CD4-positive, alpha-beta T cell (primary cell): Measurements from ENCODE around the gene PPP5C. TPM values are rescaled to one million over a fixed set of nuclear protein-coding genes. Genes with fewer than 3 reads are reported as not detected.

Source experiments
- ATAC-seq: fragments of 200-7000 bp; cut with Tn5 transposase; one replicate; pipeline ENCODE4 v1.10.0; 2022; ENCODE audit warnings: mild to moderate bottlenecking; ENCODE audit not compliant: poor library complexity
- CTCF ChIA-PET: fragments of 350-600 bp; sonication (Branson Sonifier 250); formaldehyde crosslinking; loops from one replicate; lab custom pipeline; 2021; ENCODE audit warnings: antibody characterized with exemption, inconsistent platforms; lab: Charles Lee
- POLR2A ChIA-PET: fragments of 350-600 bp; sonication (Branson Sonifier 250); formaldehyde crosslinking; loops from one replicate; lab custom pipeline; 2021; ENCODE audit warnings: antibody characterized with exemption, inconsistent platforms; lab: Charles Lee
- DNase-seq, 14 experiments: peaks; one replicate each; pipeline ENCODE4 v3.0.0-alpha.2; 2013 to 2020; ENCODE audit warnings: mixed read lengths in 2 of 14
- H3K27ac ChIP-seq, 2 donors: one replicate each; pipeline versions ENCODE4 v1.5.1 to v1.7.0; 2013; ENCODE audit warnings: low read length in 2 of 2, low read depth in 1 of 2, mild to moderate bottlenecking in 1 of 2
- H3K27me3 ChIP-seq, 2 experiments: 1 replicate in 1 of 2; 2 replicates in 1 of 2; pipeline versions ENCODE4 v1.6.1 to v1.7.0; 2013; ENCODE audit warnings: low read length in 2 of 2, control low read depth in 1 of 2, mild to moderate bottlenecking in 1 of 2, moderate library complexity in 1 of 2; ENCODE audit not compliant: insufficient read depth in 2 of 2, control insufficient read depth in 1 of 2
- H3K36me3 ChIP-seq: one replicate; pipeline ENCODE4 v1.6.1; 2013; ENCODE audit warnings: low read length, control low read depth; ENCODE audit not compliant: insufficient read depth
- H3K4me1 ChIP-seq: one replicate; pipeline ENCODE4 v1.6.1; 2013; ENCODE audit warnings: low read length, control low read depth; ENCODE audit not compliant: insufficient read depth
- H3K4me3 ChIP-seq: one replicate; pipeline ENCODE4 v1.5.1; 2013; ENCODE audit warnings: mild to moderate bottlenecking, low read length, moderate library complexity
- H3K9me3 ChIP-seq, 2 experiments: 1 replicate in 1 of 2; 2 replicates in 1 of 2; pipeline versions ENCODE4 v1.6.1 to v1.7.0; 2013; ENCODE audit warnings: low read length in 2 of 2, mild to moderate bottlenecking in 2 of 2, control low read depth in 1 of 2, moderate library complexity in 1 of 2; ENCODE audit not compliant: control insufficient read depth in 1 of 2, insufficient read depth in 1 of 2
- H3K27ac Mint-ChIP-seq: one replicate; pipeline ENCODE4 v1.8.0; 2020; ENCODE audit warnings: mixed read lengths
- H3K27me3 Mint-ChIP-seq: one replicate; pipeline ENCODE4 v1.8.0; 2021; ENCODE audit warnings: mixed read lengths
- H3K36me3 Mint-ChIP-seq: one replicate; pipeline ENCODE4 v1.8.0; 2021; ENCODE audit warnings: low read depth, mixed read lengths
- H3K4me1 Mint-ChIP-seq: one replicate; pipeline ENCODE4 v1.8.0; 2021; ENCODE audit warnings: low read depth, mixed read lengths
- H3K4me3 Mint-ChIP-seq: one replicate; pipeline ENCODE4 v1.8.0; 2020; ENCODE audit warnings: mild to moderate bottlenecking, mixed read lengths
- H3K9me3 Mint-ChIP-seq: one replicate; pipeline ENCODE4 v1.8.0; 2020; ENCODE audit warnings: mixed read lengths
- intact Hi-C, 2 experiments: fragments of 100-400 bp; cut with DNase I in 1 of 2; cut with micrococcal nuclease in 1 of 2; formaldehyde crosslinking; loops; one replicate each; pipeline versions ENCODE4 v1.15.1 to v1.9.0; 2023 to 2025; cut with DNase I, micrococcal nuclease
- total RNA-seq, 174 experiments: library from RNA in 2 of 174; stranded (reverse) in 2 of 174; gene quantifications; one replicate each; pipeline ENCODE4 v1.2.3 and lab custom pipeline; 2021 to 2026
- TF ChIP-seq, protein P1 (sequence below): fragments of 200-600 bp; IDR thresholded peaks from one replicate; pipeline ENCODE4 v1.8.0; 2022; ENCODE audit warnings: antibody characterized with exemption, mild to moderate bottlenecking

The PPP5C gene
- total RNA-seq, 2 experiments from 2014 or later: 18.9 to 20.2 TPM

DNA sequence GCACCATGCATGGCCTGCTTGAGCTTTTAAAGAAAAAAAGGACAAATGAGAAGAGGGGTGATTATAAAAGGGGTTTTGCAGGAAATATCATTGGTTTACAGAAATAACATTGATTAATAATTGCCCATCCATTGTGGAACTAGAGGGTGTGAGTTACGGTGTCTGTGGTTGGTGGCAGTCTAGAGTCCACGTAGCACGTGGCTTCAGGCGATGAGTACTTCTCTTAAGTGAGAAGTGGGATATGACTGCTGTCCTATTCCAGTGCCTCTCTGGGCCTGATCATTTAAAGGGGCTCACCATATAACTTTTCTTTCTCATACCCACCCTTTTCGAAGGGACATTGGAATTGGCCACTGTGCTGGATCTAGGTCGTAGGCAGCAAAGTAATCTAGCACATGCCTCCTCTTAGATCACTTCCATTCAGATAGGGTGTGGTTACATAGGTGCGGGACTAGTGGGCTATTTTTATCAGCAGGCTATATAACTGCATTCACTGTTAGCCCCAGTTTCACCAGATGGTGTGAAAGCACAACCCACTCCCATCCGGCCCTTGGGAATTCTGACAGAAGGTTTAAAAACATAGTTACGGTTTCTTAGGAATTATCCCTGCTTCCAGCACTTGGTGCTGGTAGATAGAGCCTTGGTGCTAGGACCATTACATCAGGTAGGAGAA lies 19.9 kb downstream of the PPP5C start:
- Mint-ChIP-seq H3K4me3 (no peak overlapping the region), H3K36me3 (peaks cover 55% of the 10 kb centered on the region), H3K27me3 (no peaks in the 10 kb centered on the region), H3K9me3 (no peaks in the 10 kb centered on the region), H3K4me1 (peaks cover 31% of the 10 kb centered on the region), H3K27ac (no peak overlapping the region)
- no peak for DNase-seq
- ChIA-PET POLR2A (no interaction called here), CTCF (no interaction called here)
- TF ChIP-seq, protein P1, sequence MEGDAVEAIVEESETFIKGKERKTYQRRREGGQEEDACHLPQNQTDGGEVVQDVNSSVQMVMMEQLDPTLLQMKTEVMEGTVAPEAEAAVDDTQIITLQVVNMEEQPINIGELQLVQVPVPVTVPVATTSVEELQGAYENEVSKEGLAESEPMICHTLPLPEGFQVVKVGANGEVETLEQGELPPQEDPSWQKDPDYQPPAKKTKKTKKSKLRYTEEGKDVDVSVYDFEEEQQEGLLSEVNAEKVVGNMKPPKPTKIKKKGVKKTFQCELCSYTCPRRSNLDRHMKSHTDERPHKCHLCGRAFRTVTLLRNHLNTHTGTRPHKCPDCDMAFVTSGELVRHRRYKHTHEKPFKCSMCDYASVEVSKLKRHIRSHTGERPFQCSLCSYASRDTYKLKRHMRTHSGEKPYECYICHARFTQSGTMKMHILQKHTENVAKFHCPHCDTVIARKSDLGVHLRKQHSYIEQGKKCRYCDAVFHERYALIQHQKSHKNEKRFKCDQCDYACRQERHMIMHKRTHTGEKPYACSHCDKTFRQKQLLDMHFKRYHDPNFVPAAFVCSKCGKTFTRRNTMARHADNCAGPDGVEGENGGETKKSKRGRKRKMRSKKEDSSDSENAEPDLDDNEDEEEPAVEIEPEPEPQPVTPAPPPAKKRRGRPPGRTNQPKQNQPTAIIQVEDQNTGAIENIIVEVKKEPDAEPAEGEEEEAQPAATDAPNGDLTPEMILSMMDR: no peak
- intact Hi-C loops: no loop called here
- no peaks in the 10 kb centered on the region for H3K9me3 ChIP-seq
- H3K4me3 ChIP-seq: no peak overlapping the region
- no peak for ATAC-seq
- H3K27me3 ChIP-seq: no peaks in the 10 kb centered on the region
- no peak overlapping the region for H3K27ac ChIP-seq
- peaks cover 11% of the 10 kb centered on the region for H3K4me1 ChIP-seq
- peaks cover 40% of the 10 kb centered on the region for H3K36me3 ChIP-seq

DNA sequence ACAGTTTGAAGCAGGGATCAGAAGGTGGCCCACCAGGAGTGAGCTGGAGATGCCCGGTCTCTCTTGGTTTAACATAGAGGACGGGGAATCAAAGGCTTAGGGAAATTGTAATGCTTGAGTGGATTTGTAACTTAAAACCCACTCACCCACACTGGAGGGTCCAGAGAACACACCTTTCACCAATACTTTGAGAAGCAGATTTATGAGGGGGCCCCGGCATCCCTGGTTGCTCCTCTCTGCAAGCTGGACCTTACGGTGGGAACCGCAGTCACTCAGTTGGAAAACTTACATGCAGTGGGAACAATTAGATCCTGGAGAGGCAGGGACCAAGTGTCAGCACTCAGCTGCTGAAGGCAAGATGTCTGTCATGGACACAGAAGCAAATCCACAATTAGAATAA lies 20.5 kb downstream of the PPP5C start:
- Histone ChIP-seq H3K36me3 (peaks cover 40% of the 10 kb centered on the region), H3K4me1 (peaks cover 17% of the 10 kb centered on the region), H3K27ac (no peak overlapping the region), H3K27me3 (no peaks in the 10 kb centered on the region), H3K4me3 (no peak overlapping the region), H3K9me3 (no peaks in the 10 kb centered on the region)
- Mint-ChIP-seq H3K36me3 (peaks cover 53% of the 10 kb centered on the region), H3K27ac (no peak overlapping the region), H3K4me3 (no peak overlapping the region), H3K4me1 (peaks cover 33% of the 10 kb centered on the region), H3K9me3 (no peaks in the 10 kb centered on the region), H3K27me3 (no peaks in the 10 kb centered on the region)
- CTCF ChIA-PET: no interaction called here
- TF ChIP-seq, protein P1: no peak
- ATAC-seq (no peak), DNase-seq (no peak)
- intact Hi-C loops: no loop called here
- POLR2A ChIA-PET: no interaction called here

DNA sequence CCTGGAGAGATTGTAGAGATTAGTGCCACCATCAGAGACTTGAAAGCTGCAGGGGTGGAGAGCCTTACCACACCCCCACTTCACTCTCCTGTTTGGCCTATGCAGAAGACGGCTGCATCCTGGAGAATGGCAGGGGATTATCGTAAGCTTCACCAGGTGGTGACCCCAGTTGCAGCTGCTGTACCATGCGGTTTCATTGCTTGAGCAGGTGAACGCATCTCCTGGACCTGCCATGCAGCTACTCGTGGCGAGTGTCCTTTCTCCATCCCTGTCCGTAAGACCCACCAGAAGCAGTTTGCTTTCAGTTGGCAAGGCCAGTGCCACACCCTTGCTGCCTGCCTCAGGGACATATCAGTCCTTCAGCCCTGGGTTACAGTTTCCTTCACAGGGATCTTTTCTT lies 21.2 kb downstream of the PPP5C start:
- ATAC-seq (no peak), DNase-seq (no peak)
- Histone ChIP-seq H3K9me3 (no peaks in the 10 kb centered on the region), H3K36me3 (peaks cover 45% of the 10 kb centered on the region), H3K27me3 (no peaks in the 10 kb centered on the region), H3K27ac (no peak overlapping the region), H3K4me3 (no peak overlapping the region), H3K4me1 (peaks cover 20% of the 10 kb centered on the region)
- H3K27ac Mint-ChIP-seq: no peak overlapping the region
- intact Hi-C loops: no loop called here
- H3K36me3 Mint-ChIP-seq: peaks cover 53% of the 10 kb centered on the region
- ChIA-PET POLR2A (no interaction called here), CTCF (no interaction called here)
- H3K27me3 Mint-ChIP-seq: no peaks in the 10 kb centered on the region
- H3K4me3 Mint-ChIP-seq: no peak overlapping the region
- peaks cover 37% of the 10 kb centered on the region for H3K4me1 Mint-ChIP-seq
- TF ChIP-seq, protein P1: no peak
- no peaks in the 10 kb centered on the region for H3K9me3 Mint-ChIP-seq
